ENCODE results near the gene LRFN5. TPM values are rescaled to one million over a fixed set of nuclear protein-coding genes. Genes with fewer than 3 reads are reported as not detected.

Gene LRFN5
- total and polyA plus RNA-seq, 2 of the 8 experiments (the other 6 are each of a cell fraction or from before 2014, with no cell fraction given), result 0.85 to 4.7 TPM

DNA sequence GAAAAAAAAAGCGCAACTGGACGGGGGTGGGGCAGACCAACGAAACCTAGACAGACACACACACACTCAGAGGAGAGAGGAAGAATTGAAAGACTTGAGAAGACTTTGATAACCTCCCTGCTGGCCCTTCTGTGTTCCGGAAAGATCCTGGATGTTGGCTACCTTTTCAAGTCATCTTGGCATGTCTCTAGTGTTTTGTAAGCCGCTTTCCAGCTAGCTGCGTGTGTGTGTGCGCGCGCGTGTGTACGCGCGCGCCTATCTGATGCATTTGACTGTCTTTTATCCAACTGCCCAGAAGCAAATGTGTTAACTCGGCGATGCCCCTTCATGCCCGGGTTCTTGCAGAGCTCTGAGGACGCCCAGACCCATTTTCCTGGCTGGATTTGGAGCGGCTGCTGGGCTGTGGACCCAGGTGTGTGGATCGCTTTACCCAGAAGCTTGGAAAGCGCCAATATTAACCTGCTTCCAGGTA, 664 bp downstream of the LRFN5 start:
- Histone ChIP-seq H3K23me2 (ENCODE audit: low read depth, low read length) (peaks cover 44% of the 10 kb centered on the region), H3K79me2 (ENCODE audit: control insufficient read depth in 1 of 2, insufficient read depth in 2 of 2, low read length in 2 of 2) (peaks cover 0 to 14% of the 10 kb centered on the region in 2 experiments; a peak in 2 of 4 replicates), H2AFZ (ENCODE audit: low read length) (0 out of 2 replicates have a peak overlapping the region, but pooled peaks have one; percentile 42), H2BK12ac (ENCODE audit: low read depth, low read length) (no peak overlapping the region), H3K14ac (ENCODE audit: insufficient read length) (no peak overlapping the region), H3K23ac (ENCODE audit: insufficient read length) (no peak overlapping the region), H3K4me1 (replicated peaks in 1 of 4; ENCODE audit: control insufficient read depth in 3 of 4, insufficient read depth in 4 of 4, low read length in 3 of 4) (peaks cover 0 to 15% (median 7%) of the 10 kb centered on the region in 4 experiments; a peak in 6 of 7 replicates), H2AK5ac (ENCODE audit: low read depth, low read length) (no peak overlapping the region), H3K4ac (replicated peaks; ENCODE audit: insufficient read length, low read depth, low read length) (no peak overlapping the region), H2BK15ac (ENCODE audit: low read length) (no peak overlapping the region; the same call in 1 of the 2 replicates), H3K56ac (replicated peaks; ENCODE audit: insufficient read length, low read depth, low read length) (no peak overlapping the region), H2BK5ac (ENCODE audit: low read depth, low read length) (no peak overlapping the region), H2BK120ac (replicated peaks; ENCODE audit: low read depth, low read length) (no peak overlapping the region), H4K20me1 (replicated peaks in 1 of 2; ENCODE audit: control insufficient read depth in 1 of 2, insufficient read depth in 2 of 2, low read length in 2 of 2) (peaks cover 1 to 3% of the 10 kb centered on the region in 2 experiments), H3K9ac (replicated peaks in 1 of 4; ENCODE audit: extremely low read depth in 1 of 4, low read depth in 3 of 4, low read length in 3 of 4) (no peak overlapping the region), H2BK20ac (ENCODE audit: low read length) (no peak overlapping the region), H3K27ac (ENCODE audit: low read depth, low read length) (no peak overlapping the region), H3K4me2 (ENCODE audit: insufficient read depth in 1 of 2, low read depth in 2 of 2, low read length in 2 of 2) (peak overlapping the region; percentile 95 to 100), H3K9me3 (ENCODE audit: insufficient read depth in 2 of 2, low read depth in 1 of 2, low read length in 1 of 2) (no peaks in the 10 kb centered on the region), H3K36me3 (ENCODE audit: control insufficient read depth in 2 of 4, insufficient read depth in 4 of 4, low read length in 3 of 4) (no peaks in the 10 kb centered on the region), H4K5ac (ENCODE audit: insufficient read length, low read depth, low read length) (no peak overlapping the region), H4K91ac (replicated peaks; ENCODE audit: insufficient read length, low read length) (no peak overlapping the region), H3K18ac (ENCODE audit: extremely low read depth, low read length) (no peak overlapping the region), H3K79me1 (ENCODE audit: low read depth, low read length) (no peaks in the 10 kb centered on the region), H3K4me3 (ENCODE audit: extremely low read depth in 1 of 4, insufficient read depth in 2 of 4, low read depth in 3 of 4, low read length in 4 of 4) (peak overlapping the region; percentile 74 to 89 (median 77)), H3K27me3 (replicated peaks in 1 of 4; ENCODE audit: control insufficient read depth in 3 of 4, extremely low read depth in 1 of 4, insufficient read depth in 3 of 4, low read length in 3 of 4) (peaks cover 18 to 46% (median 35%) of the 10 kb centered on the region in 4 experiments), H4K8ac (ENCODE audit: extremely low read depth, insufficient read depth, low read length) (no peak overlapping the region)
- WGBS, 2 experiments (ENCODE audit: extremely low coverage in 1 of 2, insufficient coverage in 1 of 2, insufficient read length in 1 of 2, insufficient replicate concordance in 2 of 2, low coverage in 1 of 2, low lambda C conversion rate in 2 of 2, missing lambda C conversion rate in 1 of 2), result 2% methylated on average over 20 of the region's 21 CpGs; no CpG with 5 or more reads in 1 of the 2 experiments
- TF ChIP-seq SIN3A (conservative IDR thresholded peaks at IDR 0.05 in 1 of 2, IDR thresholded peaks at IDR 0.05 in 1 of 2; ENCODE audit: low read depth in 1 of 2, low read length in 2 of 2) (no peak), RNF2 (IDR thresholded peaks at IDR 0.05; ENCODE audit: borderline replicate concordance, low read depth, low read length, missing control alignments, poor library complexity, severe bottlenecking) (peak; percentile 51)
- ChIA-PET POLR2A (ENCODE audit: partially characterized antibody) (interaction anchor here (1.3 to 1.4 kb wide), 2 partner anchors 16 to 327 kb away, joined by 3 to 5 read pairs; no protein-coding TSS in a partner anchor), CTCF (ENCODE audit: partially characterized antibody) (interaction anchor here (0.9 to 3.1 kb wide), 3 partner anchors 171 to 327 kb away, joined by 3 to 17 read pairs (median 3); no protein-coding TSS in a partner anchor)
- FAIRE-seq (no peak), DNase-seq (ENCODE audit: low read depth in 1 of 2, low spot score in 2 of 2) (peak in 1 of 2 experiments; percentile 54)

All from H1 (cell line).